Endothelial cell of umbilical vein (primary cell): ENCODE measurements around the gene DDR1. TPM values are rescaled to one million over a fixed set of nuclear protein-coding genes. Genes with fewer than 3 reads are reported as not detected.

ENCODE experiments used
- BruUV-seq: library from RNA; stranded (reverse); fragments of 400-500 nt; replicated peaks from 2 replicates; lab custom pipeline; 2021; lab: Mats Ljungman, UMichigan
- CTCF ChIA-PET: fragments of 300-600, 350-600 bp; sonication (Branson Sonifier 250); formaldehyde crosslinking; loops from one replicate; lab custom pipeline; 2021; ENCODE audit warnings: antibody characterized with exemption, inconsistent platforms; lab: Charles Lee
- POLR2A ChIA-PET: fragments of 300-600, 350-600 bp; sonication (Branson Sonifier 250); formaldehyde crosslinking; loops from one replicate; lab custom pipeline; 2021; ENCODE audit warnings: antibody characterized with exemption, inconsistent platforms; lab: Charles Lee
- DNase-seq: peaks from one replicate; pipeline ENCODE4 v3.0.0-alpha.2; 2011; ENCODE audit warnings: low read depth, low spot score
- FAIRE-seq: peaks from 2 replicates; lab custom pipeline; 2011; peaks lifted over from hg19 to GRCh38; lab: Jason Lieb, UNC
- H2AFZ ChIP-seq: 2 replicates; pipeline ENCODE4 v1.6.0; 2012; ENCODE audit warnings: low read depth, low read length, control low read depth, inconsistent platforms
- H3K27ac ChIP-seq: 2 replicates; pipeline ENCODE4 v1.5.1; 2011; ENCODE audit warnings: low read depth, mild to moderate bottlenecking, control low read depth, low read length, moderate library complexity; ENCODE audit not compliant: insufficient read depth
- H3K27me3 ChIP-seq, 2 experiments: 2 replicates each; pipeline versions ENCODE4 v1.6.0 to v1.6.1; 2011; ENCODE audit warnings: low read length in 2 of 2, mixed read lengths in 1 of 2; ENCODE audit not compliant: control insufficient read depth in 2 of 2, insufficient read depth in 2 of 2
- H3K36me3 ChIP-seq, 2 experiments: 2 replicates in 1 of 2; 3 replicates in 1 of 2; pipeline ENCODE4 v1.5.1; 2011; ENCODE audit warnings: low read length in 2 of 2, mild to moderate bottlenecking in 1 of 2, moderate library complexity in 1 of 2; ENCODE audit not compliant: control insufficient read depth in 2 of 2, insufficient read depth in 2 of 2; ENCODE audit errors: extremely low read depth in 1 of 2
- H3K4me1 ChIP-seq: 3 replicates; pipeline ENCODE4 v1.5.1; 2011; ENCODE audit warnings: mild to moderate bottlenecking, low read length; ENCODE audit not compliant: control insufficient read depth, insufficient read depth; ENCODE audit errors: extremely low read depth
- H3K4me2 ChIP-seq: 2 replicates; pipeline ENCODE4 v1.6.1; 2011; ENCODE audit warnings: low read length, control low read depth, mixed read lengths; ENCODE audit not compliant: insufficient read depth
- H3K4me3 ChIP-seq, 3 experiments: fragments of 200-600 bp in 1 of 3; sonication (generic), shearing (Covaris generic) in 1 of 3; replicated peaks in 1 of 3; 2 replicates each; pipeline ENCODE4 v1.5.1; 2011 to 2016; ENCODE audit warnings: control low read depth in 3 of 3, low read length in 3 of 3, mild to moderate bottlenecking in 2 of 3, inconsistent platforms in 1 of 3, low read depth in 1 of 3, moderate library complexity in 1 of 3; ENCODE audit not compliant: insufficient read depth in 1 of 3
- H3K79me2 ChIP-seq: 2 replicates; pipeline ENCODE4 v1.6.0; 2012; ENCODE audit warnings: low read length, inconsistent platforms; ENCODE audit not compliant: control insufficient read depth, insufficient read depth
- H3K9ac ChIP-seq: replicated peaks from 2 replicates; pipeline ENCODE3; 2011; ENCODE audit warnings: low read length, control low read depth; ENCODE audit not compliant: insufficient read depth; ENCODE audit errors: extremely low read depth
- H3K9me1 ChIP-seq: replicated peaks from 3 replicates; pipeline ENCODE4 v1.6.0; 2011; ENCODE audit warnings: mild to moderate bottlenecking, low read length; ENCODE audit not compliant: control insufficient read depth, insufficient read depth; ENCODE audit errors: extremely low read depth
- H3K9me3 ChIP-seq: replicated peaks from 2 replicates; pipeline ENCODE4 v1.5.1; 2012; ENCODE audit warnings: low read length, inconsistent platforms; ENCODE audit not compliant: control insufficient read depth, insufficient read depth
- H4K20me1 ChIP-seq: replicated peaks from 2 replicates; pipeline ENCODE3; 2011; ENCODE audit warnings: mild to moderate bottlenecking, low read length; ENCODE audit not compliant: control insufficient read depth, insufficient read depth; ENCODE audit errors: extremely low read depth
- EZH2 ChIP-seq: IDR thresholded peaks from 2 replicates; pipeline ENCODE4 v1.6.1; 2012; ENCODE audit warnings: borderline replicate concordance, low read depth, mild to moderate bottlenecking, moderate library complexity, low read length, inconsistent platforms; ENCODE audit not compliant: severe bottlenecking
- FOS ChIP-seq: IDR thresholded peaks from 2 replicates; pipeline ENCODE4 v1.6.1; 2011; ENCODE audit warnings: mild to moderate bottlenecking, low read length, moderate library complexity, borderline replicate concordance; ENCODE audit not compliant: insufficient read depth
- GATA2 ChIP-seq: IDR thresholded peaks from 2 replicates; pipeline ENCODE4 v1.7.0; 2011; ENCODE audit warnings: low read depth, mild to moderate bottlenecking, moderate library complexity, mixed read lengths, low read length; ENCODE audit not compliant: insufficient read length, insufficient read depth
- JUN ChIP-seq: IDR thresholded peaks from 2 replicates; pipeline ENCODE4 v1.6.1; 2011; ENCODE audit warnings: borderline replicate concordance, low read depth; ENCODE audit not compliant: insufficient read length, insufficient read depth
- MYC ChIP-seq: IDR thresholded peaks from one replicate; pipeline ENCODE4 v1.6.1; 2011; ENCODE audit warnings: mild to moderate bottlenecking, low read depth, low read length
- POLR2A ChIP-seq: IDR thresholded peaks from 2 replicates; pipeline ENCODE4 v1.6.1; 2012; ENCODE audit warnings: low read depth, mild to moderate bottlenecking, control low read depth, low read length
- POLR2AphosphoS5 ChIP-seq: IDR thresholded peaks from 2 replicates; pipeline ENCODE4 v1.6.1; 2012; ENCODE audit warnings: low read depth, mild to moderate bottlenecking, control low read depth, low read length, moderate library complexity; ENCODE audit not compliant: insufficient read depth
- dilution Hi-C: fragments of 300-500 bp; cut with MboI; formaldehyde crosslinking; loops from one replicate; pipeline ENCODE4 v1.15.0; 2019; ENCODE audit warnings: low sequenced_read_pairs; ENCODE audit not compliant: extremely low pct_ligation_motif_present
- intact Hi-C: fragments of 100-400 bp; cut with micrococcal nuclease; formaldehyde crosslinking; loops from one replicate; pipeline ENCODE4 v1.10.0; 2022
- polyA plus RNA-seq, 4 experiments: library from polyadenylated mRNA; depleted of rRNA in 3 of 4; stranded (reverse) in 3 of 4; unstranded in 1 of 4; fragments of >200 nt; gene quantifications; 2 replicates each; pipeline versions ENCODE4 v1.2.1 to v1.2.3, GENCODE V29; 2011 to 2012; ENCODE audit warnings: missing spikeins in 1 of 4
- total RNA-seq: library from RNA; stranded (reverse); gene quantifications from 2 replicates; pipeline ENCODE4 v1.2.3, GENCODE V29; 2021
- TF ChIP-seq, protein P1 (sequence below), 2 donors: IDR thresholded peaks; 1 replicate in 1 of 2; 2 replicates in 1 of 2; pipeline ENCODE4 v1.5.1; 2011; ENCODE audit warnings: low read length in 2 of 2, mild to moderate bottlenecking in 2 of 2, moderate library complexity in 2 of 2, control low read depth in 1 of 2, inconsistent platforms in 1 of 2, low read depth in 1 of 2; ENCODE audit not compliant: insufficient read depth in 1 of 2; ENCODE audit errors: extremely low read depth in 1 of 2
- TF ChIP-seq, protein P2 (sequence below): IDR thresholded peaks from 2 replicates; pipeline ENCODE4 v1.6.1; 2011; ENCODE audit not compliant: insufficient read depth, insufficient read length

DDR1 gene
- total and polyA plus RNA-seq, 2 donors (not counting 3 experiments of a cell fraction or from before 2014, with no cell fraction given) = 8.8 to 22.9 TPM

- Histone ChIP-seq H3K27me3 (peaks cover 0 to 2% of the 10 kb centered on the region in 2 experiments), H3K9me1 (no peaks in the 10 kb centered on the region), H3K4me2 (no peak overlapping the region), H3K4me1 (peaks cover 11% of the 10 kb centered on the region), H4K20me1 (no peaks in the 10 kb centered on the region), H3K79me2 (no peaks in the 10 kb centered on the region), H3K9ac (no peak overlapping the region), H3K27ac (no peak overlapping the region), H2AFZ (no peak overlapping the region), H3K4me3 (no peak overlapping the region), H3K9me3 (no peaks in the 10 kb centered on the region), H3K36me3 (no peaks in the 10 kb centered on the region)
- no peak for FAIRE-seq
- dilution Hi-C loops (no loop called here), intact Hi-C loops (loop anchor here (10.0 kb wide), 1 partner anchor 387 kb away; the partner anchor contains the start of gene HLA-E)
- no peak for TF ChIP-seq POLR2A
- TF ChIP-seq GATA2 = no peak
- no peak for TF ChIP-seq FOS
- TF ChIP-seq, protein P1, sequence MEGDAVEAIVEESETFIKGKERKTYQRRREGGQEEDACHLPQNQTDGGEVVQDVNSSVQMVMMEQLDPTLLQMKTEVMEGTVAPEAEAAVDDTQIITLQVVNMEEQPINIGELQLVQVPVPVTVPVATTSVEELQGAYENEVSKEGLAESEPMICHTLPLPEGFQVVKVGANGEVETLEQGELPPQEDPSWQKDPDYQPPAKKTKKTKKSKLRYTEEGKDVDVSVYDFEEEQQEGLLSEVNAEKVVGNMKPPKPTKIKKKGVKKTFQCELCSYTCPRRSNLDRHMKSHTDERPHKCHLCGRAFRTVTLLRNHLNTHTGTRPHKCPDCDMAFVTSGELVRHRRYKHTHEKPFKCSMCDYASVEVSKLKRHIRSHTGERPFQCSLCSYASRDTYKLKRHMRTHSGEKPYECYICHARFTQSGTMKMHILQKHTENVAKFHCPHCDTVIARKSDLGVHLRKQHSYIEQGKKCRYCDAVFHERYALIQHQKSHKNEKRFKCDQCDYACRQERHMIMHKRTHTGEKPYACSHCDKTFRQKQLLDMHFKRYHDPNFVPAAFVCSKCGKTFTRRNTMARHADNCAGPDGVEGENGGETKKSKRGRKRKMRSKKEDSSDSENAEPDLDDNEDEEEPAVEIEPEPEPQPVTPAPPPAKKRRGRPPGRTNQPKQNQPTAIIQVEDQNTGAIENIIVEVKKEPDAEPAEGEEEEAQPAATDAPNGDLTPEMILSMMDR (IDR thresholded peaks at IDR 0.05; ENCODE audit: extremely low read depth in 1 of 2, insufficient read depth in 1 of 2, low read depth in 1 of 2, low read length in 2 of 2) = no peak
- no peak for TF ChIP-seq POLR2AphosphoS5
- no peak for TF ChIP-seq EZH2
- no peak for TF ChIP-seq JUN
- no peak for TF ChIP-seq MYC
- TF ChIP-seq, protein P2, sequence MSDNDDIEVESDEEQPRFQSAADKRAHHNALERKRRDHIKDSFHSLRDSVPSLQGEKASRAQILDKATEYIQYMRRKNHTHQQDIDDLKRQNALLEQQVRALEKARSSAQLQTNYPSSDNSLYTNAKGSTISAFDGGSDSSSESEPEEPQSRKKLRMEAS = no peak
- CTCF ChIA-PET = no interaction called here
- no peak for DNase-seq
- no TSS peak for BruUV-seq
- POLR2A ChIA-PET = no interaction called here
Measured at GRCh38 chr6:30871592-30872183, 12.6 kb upstream of the DDR1 start.
